GM19043 (cell line): Measurements from ENCODE around the gene PPP1R14C.
"Not testable (repeated sequence)": the region's sequence is repeated elsewhere in the genome, so short reads cannot be mapped to it uniquely, and the experiment has no call there.

ENCODE experiments used
- ATAC-seq: cut with Tn5 transposase; IDR thresholded peaks from one replicate; pipeline ENCODE4 v1.9.1; 2021; ENCODE audit warnings: low read depth; ENCODE audit not compliant: unreplicated experiment

The PPP1R14C gene

DNA sequence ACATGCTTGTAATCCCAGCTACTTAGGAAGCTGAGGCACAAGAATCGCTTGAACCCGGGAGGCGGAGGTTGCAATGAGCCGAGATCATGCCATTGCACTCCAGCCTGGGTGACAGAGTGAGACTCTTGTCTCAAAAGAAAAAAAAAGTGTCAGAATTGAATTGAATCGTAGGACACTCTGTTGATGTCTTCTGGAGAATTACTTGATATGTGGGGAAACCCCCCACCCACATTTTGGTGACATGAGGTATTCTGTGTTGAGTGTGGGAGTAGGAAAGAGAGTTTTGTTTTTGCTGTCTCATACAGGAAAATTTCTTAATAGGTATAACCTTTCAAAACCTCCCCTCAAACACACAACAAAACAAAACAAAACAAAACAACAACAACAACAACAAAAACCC lies 98.9 kb downstream of the PPP1R14C start:
- ATAC-seq = not testable (repeated sequence)

DNA sequence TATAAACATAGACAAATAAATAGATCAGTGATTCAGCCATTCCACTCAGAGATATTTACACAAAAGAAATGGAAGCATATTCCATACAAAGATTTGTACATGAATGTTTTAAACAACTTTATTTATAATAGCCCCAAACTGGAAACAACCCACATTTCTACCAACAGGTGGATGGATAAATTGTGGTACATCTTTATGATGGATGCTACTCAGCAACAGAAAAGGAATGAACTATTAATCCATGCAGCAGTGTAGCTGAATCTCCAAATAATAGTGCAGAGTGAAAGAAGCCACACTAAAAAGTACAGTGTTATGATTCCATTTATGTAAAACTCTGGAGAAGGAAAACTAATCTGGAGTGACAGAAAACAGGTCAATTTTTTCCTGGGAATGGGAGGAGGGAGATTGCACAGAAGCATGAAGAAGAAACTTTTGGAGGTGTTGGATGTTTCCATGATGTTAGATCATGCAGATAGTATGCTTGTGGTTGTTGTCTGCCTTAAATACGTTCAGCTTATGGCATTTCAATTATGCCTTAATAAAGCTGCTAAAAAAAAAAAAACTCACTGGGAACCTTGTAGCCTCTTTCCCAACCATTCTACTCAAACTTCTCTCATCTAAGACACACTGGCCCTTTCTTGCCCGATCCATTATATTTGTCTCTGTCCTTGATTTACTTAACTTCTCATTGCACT lies 100.9 kb downstream of the PPP1R14C start:
- ATAC-seq = no peak

DNA sequence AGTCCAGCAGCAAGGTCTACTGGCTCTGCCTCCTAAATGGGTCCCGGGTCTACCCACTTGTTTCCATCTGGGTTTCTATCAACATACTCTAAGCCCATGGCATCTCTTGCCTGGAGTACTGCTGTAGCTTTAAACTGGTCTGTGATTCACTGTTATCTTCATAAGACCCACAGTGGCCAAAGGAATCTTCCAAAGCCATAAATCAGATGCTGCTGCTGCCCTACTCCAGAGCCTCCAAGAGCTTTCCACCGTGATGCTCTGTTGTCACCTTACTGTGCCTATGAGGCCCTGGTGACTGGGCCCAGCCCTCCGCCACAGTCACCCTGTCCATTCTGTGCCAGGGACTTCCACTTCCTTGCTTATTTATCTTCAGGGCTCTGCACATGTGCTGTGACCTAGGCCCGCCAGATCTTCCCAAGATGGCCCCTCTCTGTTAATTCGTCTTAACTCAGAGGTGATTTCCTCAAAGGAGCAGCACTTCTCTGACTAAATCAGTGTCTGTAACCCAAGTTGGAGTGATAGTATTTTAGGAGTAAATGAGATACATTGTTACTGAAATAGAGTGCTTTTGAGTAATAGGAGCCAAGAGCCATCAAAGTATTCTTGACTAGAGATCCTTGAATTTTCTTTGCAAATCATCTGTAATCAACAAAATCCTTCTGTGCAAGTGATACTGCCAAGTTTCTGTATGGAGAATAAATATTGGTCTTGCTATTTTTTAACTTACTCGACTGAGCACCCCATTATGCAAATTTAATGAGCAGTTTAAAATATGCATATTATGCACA lies 102.5 kb downstream of the PPP1R14C start:
- no peak for ATAC-seq

DNA sequence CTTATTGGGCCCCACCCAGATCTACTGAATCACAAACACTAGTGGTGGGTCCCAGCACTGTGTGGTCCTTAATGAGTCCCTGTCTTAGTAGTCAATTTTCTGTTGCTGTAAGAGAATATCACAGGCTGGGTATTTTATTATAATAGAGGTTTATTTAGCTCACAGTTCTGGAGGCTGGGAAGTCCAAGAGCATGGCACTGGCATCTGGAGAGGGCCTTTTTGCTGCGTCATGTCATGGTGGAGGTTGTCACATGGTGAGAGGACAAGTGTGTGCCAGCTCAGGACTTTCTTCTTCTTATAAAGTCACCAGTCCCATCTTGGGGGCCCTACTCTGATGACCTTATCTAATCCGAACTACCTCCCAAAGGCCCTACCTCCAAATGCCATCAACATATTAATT lies 105.0 kb downstream of the PPP1R14C start:
- no peak for ATAC-seq

DNA sequence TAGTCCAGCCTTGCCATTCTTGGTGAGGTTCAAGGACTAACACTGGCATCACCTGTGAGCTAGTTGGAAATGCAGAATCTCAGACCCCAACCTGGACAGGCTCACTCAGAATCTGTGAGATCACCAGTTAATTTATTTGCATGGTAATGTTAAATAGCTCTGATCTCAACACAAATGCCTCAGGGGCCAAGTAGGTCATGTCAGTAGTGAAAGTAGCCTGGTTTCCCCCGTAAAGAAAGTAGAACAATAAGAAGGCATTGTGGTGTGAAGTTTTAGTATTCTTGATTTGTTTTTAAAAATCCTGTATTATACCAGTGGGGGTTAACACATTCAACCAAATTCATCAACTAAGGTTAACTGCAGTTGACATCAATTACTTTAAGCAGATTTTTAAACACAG lies 105.5 kb downstream of the PPP1R14C start:
- no peak for ATAC-seq

DNA sequence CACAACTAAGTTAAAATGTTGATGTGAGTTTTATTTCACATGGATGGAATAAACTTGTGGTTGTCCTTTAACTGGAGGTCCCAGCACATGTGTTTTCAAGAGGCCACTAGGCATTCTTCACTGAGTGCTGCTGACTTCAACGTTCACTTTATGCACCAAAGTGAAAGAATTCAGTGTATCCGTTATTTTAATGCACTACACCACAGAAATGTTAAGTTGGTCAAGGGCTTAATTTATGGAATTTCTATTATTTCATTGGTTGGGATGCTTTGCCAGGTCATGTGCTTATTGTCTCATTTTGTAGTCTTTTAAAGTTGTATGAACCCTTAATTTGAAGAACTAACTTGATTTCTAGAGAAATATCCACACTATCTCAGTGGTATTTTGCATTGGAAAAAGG lies 106.4 kb downstream of the PPP1R14C start:
- no peak for ATAC-seq

DNA sequence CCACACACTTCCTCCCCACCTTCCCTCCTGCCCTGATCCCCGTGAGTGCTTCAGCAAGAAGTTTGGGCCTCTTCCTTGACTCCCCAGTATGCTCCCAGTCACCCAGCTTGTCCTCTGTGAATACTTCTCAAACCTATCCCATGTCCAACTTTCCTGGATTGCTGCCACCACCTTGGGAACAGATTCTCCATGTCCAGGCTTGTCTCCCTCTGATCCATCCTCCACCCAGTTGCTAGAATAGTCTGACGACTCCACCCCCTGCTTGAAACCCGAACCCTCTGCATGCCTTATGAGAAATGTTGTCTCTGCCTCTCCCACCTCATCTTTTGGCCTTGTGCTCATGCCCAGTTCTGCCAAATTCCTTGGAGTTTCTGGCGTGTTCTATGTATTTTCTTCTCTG lies 108.0 kb downstream of the PPP1R14C start:
- ATAC-seq = no peak

DNA sequence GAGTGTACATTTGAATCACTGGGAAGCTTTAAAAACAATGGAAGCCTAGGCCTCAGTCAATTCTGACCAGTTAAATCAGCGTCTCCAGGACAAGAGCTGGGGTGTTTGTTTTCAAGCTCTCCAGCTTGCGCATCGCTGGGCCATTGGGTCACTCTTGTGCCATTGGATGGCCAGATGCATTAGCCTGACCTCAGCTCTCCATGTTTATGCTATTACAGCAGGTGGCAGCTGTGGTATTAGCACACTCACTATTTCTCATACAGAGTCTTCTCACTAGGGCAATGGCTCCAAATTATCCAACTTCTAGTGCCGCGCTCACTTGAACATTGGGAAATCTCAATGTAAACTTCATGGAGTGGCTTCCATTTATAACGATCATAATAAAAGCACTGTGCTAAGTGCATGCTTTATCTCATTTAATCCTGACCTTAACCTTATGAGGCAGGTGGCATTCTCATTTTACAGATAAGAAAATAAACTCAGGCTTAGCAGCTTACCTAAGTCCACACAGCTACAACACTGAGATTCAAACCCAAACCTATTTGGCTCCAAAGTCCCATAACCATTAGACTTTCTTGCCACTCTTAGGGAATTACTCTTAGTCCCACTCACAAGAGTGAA lies 108.8 kb downstream of the PPP1R14C start:
- no peak for ATAC-seq

DNA sequence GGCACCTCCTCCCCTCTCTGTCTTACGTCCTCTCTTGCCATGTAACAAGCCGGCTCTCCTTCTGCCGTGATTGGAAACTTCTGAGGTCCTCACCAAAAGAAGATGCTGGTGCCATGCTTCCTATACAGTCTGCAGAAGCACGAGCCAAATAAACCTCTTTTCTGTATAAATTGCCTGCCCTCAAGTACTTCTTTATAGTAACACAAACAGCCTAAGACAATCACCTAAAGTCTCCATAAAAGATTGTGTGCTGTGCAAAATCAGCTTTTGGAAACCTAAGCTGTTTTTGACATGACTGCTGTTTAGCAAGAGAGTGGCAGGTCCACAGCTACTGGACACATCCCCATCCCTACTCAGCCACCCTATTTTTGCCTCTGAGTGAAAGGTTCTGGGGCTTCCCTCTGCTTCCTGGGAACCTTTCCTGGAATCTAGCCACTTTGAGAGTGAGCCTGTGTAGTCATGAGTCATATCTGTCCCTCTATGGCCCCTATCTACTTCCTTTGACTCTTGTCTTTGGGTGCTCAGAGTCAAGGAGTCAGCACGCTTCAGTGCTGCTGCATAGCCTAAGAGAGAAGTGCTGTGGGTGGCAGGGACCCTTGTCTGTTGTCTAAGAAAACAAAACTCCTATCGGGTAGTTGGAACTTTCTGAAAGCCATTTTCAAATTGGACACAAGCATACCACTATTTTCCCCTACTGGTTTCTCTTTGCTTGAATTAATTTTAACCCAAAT lies 110.0 kb downstream of the PPP1R14C start:
- no peak for ATAC-seq

DNA sequence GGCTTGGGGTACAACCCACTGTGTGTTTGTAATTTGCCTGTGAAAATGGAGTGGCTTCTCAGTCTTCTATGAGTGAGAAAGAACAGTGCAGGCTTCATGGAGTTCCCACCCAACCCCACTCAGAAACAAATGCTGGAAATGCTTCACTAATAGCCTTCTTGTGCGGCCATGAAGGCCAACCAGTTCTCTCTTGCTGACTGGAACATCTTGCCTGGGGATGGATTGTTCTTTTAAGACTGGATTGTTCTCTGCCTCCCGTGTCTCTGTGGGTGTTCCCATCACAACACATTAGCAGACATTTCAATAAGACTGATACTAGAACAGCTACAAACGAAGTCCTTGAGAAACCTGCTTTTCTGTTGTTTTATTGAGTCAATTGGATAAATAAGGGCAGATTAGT lies 110.6 kb downstream of the PPP1R14C start:
- no peak for ATAC-seq

DNA sequence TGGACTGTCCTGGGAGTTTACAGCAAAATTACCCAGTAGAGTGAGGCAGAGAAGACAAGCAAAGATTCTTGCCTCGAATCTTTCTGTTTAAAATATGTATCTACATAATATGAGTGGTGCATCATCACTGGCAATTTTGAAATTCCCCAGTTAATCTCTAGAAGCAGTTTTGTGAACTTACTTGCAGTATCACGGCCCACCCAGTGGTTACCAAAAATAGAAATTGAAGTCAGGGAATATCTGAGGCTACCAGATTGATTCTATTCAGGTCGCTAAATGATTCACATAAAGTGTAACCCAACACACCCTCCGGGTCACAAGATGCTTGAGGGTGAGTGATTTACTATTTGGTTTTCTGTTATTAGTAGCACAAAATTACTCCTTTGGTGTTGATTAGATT lies 111.9 kb downstream of the PPP1R14C start:
- ATAC-seq = no peak

DNA sequence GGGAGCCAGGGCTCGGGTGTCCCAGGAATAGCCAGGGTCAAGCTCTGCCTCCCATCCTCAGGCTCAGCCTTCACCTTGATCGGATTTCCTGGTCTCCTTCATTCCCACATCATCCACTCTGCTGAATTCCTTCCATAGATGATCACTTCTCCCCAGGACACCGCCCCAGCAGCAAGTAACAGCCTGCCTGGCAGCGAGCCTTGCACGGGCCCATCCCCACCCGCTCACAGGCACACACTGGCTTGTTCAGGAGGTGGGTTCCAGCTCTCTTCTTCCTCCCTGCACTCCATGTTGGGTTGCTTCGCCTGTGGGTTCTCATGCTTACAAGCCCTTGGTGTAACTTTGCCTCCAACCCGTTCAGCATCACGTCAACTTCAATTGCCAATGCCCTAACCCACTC lies 113.0 kb downstream of the PPP1R14C start:
- ATAC-seq = no peak

DNA sequence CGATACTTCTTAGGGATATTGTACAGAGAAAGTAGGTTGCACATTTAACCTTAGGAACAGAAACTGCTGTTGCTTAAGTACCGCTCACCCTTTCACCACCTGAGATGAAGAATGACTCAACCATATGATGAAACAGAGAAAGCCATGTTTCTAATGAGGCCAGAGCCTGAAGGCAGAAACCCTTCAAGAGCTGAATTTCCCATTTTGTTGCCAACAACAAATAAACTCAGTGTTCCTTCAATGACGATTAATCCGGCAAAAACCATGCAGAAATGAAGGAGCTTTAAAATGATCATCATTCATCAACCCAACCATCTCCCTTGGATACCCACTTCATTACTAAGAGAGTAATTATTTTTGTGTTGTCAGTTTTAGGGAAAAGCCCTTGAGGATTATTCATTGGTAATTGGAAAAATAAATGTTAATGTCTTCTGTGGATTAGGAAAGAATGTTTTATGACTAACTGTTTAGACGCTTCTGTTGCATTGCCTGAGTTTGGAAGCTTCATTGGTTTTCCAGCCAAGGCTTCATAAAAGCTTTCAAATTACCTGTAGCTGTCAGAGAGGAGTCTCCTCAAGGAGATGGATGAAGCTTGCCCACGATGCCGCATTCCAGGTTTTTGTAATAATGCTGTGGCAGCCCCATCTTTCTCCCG lies 113.9 kb downstream of the PPP1R14C start:
- no peak for ATAC-seq

DNA sequence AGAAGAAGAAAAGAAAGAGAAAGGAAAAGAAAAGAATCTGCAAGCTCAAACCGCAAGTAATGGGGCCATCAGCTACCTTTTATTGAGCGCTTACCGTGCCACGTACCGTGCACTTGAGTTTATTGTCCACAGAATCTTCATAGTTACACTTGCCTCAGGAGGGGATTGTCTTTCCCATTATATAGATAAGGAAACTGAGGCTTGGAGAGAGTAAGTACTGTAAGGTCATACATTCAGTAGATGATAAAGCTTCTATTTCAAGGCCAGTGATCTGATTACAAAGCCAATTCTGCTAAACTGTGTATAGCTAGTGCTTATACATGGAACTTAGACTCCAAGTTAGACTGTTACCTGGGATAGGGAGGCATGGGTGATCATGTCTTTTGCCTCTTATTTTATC lies 115.5 kb downstream of the PPP1R14C start:
- no peak for ATAC-seq

DNA sequence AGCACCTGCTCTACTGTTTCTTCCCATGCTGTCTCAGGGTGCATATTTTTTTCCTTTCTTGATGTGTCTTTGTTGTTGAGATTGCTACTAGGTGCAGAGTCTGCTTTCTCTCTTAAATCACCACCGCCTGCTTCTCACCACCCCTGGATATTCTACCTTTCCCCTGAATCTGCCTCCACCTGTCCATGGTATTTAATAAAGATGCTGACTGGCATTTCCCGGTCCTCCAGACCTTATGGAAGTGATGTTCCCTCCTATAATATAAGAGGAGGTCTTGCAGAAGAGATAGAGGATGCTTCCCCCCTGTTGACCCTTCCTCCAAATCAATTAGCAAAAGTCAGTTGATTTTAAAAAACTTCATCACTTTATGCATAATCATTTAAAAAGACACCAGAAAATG lies 118.1 kb downstream of the PPP1R14C start:
- ATAC-seq = no peak

DNA sequence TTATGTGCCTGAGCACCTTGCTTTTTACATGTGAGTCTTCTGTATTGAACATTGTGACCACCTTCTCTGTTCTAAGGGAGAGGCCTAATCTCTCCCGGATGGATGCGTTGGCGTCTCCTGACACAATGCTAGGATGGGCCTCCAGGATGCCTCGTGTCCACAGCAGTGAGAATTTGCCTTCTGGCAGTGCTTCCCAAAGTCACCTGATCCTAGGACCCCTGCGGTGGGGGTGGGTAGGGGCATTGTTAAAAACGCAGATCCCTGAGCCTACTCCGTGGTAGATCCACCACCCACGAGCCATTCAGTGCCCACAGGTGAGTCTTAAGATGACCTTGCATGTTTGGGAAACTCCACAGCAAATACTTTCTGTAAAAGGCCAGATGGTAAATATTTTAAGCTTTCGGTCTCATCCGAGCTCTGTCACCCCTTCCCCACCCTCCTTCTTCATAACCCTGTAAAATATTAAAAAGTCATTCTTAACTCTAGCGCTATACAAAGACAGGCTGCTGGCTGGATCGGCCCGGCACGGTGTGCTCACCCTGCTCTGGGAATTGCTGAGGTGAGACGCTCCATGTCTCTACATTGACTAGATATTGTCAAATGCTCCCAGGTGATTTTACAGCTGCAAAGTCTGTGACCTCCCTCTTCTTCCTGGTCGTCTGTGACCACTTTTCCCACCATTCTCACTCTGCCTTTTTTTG lies 119.3 kb downstream of the PPP1R14C start:
- no peak for ATAC-seq

DNA sequence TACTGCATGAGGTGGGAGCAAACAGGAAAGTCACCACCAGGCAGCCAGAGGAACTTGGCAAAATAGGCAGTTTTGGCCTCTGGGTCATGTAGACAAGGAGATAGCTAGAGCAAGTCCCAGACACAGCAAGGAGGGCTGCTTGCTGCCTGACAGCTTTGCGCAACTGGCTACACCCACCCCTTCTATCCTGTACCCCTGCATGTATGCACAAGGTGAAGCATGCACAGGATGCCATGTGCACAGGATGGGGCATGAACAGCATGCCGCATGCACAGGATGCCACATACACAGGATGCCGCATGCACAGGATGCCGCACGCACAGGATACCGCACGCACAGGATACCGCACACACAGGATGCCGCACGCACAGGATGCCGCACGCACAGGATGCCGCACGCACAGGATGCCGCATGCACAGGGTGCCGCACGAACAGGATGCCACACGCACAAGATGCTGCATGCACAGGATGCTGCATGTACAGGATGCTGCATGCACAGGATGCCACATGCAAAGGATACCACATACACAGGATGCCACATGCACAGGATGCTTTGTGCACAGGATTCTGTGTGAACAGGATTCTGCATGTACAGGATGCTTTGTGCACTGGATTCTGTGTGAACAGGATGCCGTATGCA lies 121.0 kb downstream of the PPP1R14C start:
- ATAC-seq = no peak

DNA sequence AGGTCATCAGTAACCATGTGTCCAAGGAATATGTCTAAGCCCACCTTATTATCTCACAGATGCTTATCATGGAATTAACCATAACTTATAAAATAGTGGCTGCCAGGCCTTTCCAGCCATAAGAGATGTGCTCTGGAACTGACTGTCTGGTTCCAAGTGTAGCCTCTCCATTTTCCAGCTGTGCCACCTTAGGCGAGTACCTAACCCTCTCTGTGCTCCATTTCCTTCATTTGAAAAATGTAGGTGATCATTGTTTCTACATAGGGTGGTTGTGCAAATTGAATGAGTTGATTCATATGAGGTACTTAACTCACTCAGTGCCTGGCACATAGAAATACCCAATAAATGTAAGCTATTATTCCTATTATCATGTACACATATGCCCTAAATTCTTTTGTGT lies 123.5 kb downstream of the PPP1R14C start:
- no peak for ATAC-seq

DNA sequence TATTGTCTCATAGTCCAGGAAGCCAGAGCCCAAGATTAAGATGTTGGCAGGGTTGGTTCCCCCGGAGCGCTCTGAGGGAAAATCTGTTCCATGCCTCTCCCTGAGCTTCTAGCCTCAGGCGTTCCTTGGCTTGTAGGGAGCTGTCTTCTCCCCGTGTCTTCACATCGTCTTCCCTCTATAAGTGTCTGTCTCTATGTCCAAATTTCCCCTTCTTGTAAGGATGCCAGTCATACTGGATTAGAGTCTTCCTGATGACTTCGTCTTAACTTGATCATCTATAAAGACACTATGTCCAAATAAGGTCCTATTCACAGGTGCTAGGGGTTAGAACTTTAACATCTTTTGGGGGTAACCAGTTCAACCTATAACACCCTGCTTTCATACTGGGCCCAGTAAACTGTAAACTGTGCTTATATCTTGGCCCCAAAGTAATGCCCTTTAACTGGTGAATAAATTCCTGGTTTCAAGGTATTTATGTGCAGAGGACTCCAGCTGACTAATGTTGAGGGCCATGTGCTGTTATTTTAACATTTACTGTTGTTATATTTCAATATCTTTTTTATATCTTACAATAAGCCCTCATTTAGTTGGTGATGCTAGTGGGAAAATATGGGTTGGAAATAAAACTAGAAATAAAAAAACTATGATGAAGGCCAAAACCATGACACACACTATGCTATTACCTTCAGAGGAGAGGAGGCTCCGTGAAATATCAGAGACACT lies 124.3 kb downstream of the PPP1R14C start:
- ATAC-seq = no peak
